Muscle of back (tissue), 11 donors: Measurements from ENCODE around the gene HAPLN2. TPM values are rescaled to one million over a fixed set of nuclear protein-coding genes. Genes with fewer than 3 reads are reported as not detected.
"Not testable (repeated sequence)": the region's sequence is repeated elsewhere in the genome, so short reads cannot be mapped to it uniquely, and the experiment has no call there.

Experiments used
- DNase-seq, 3 donors: peaks; one replicate each; pipeline versions ENCODE4 v3.0.0 to v3.0.0-alpha.2; 2013
- polyA plus RNA-seq, 10 donors: library from polyadenylated mRNA; unstranded; fragments of 120-200 nt; gene quantifications; one replicate each; pipeline ENCODE4 v1.2.1, GENCODE V29; 2013; ENCODE audit not compliant: insufficient read length in 10 of 10

The HAPLN2 gene
- polyA plus RNA-seq, 10 donors = 0.13 to 0.98 (median 0.27) TPM; not detected in 2

DNA sequence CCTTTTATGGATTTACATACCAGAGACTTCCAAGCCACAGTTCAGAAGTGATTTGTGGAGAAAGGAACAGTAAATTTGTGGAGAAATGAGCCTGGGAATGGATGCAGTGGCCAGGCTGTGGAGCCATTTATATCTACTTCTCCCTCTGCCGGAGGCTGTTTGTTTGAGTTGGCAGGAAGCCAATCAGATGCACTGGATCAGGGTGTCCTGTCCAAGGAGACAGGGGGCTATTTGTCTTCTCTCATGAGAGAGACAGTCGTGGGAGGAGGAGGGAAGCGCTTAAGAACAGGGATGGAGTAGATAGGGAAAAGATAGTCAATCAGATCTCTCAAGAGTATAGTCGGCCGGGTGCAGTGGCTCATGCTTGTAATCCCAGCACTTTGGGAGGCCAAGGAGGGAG is 2.8 kb upstream of the HAPLN2 start:
- peak in 2 of 3 donors; percentile 17 to 55 for DNase-seq

DNA sequence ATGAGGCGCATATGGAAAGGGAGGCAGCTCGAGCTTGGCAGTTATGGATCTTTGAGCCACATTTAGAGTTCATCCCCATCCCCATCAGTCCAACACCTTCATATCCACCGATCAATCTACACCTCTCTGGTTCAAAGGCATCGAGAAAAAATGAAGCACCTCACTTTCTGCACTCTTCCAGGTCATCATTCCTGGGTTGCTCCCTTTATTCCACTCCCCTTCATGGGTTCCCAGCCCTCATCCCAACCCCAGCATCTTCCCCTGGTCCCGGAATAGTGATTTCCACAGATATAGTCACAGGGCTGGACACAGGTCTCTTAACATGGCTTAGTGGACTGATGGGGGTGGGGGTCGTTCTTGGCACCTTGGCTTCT is 354 bp downstream of the HAPLN2 start:
- no peak for DNase-seq

DNA sequence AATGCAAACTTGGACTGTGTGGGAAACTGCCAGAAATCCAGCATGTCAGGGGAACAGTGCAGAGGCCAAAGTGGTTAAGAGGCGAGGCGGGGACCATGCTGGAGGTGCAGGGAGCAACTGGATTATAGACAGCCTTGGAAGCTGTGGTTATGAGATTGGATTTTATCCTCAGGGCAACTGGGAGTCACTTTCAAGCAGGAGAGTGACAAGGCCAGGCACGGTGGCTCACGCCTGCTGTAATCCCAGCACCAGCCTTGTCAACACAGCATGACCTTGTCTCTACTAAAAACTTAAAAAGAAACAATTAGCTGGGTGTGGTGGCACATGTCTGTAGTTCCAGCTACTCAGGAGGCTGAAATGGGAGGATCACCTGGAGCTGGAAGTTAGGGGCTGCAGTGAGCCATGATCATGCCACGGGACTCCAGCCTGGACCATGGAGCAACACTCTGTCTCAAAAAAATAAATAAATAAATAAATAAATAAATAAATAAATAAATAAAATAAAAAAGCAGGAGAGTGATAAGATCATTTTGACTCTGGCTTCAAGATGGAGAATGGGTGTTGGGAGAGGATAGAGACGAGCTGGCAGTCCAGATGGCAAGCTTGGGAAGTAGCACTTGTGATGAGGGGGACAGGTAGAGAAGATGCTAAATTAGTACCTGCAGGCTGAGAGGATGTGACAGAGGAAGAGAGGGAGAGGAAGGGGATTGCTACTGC is 3.5 kb downstream of the HAPLN2 start:
- DNase-seq = no peak

DNA sequence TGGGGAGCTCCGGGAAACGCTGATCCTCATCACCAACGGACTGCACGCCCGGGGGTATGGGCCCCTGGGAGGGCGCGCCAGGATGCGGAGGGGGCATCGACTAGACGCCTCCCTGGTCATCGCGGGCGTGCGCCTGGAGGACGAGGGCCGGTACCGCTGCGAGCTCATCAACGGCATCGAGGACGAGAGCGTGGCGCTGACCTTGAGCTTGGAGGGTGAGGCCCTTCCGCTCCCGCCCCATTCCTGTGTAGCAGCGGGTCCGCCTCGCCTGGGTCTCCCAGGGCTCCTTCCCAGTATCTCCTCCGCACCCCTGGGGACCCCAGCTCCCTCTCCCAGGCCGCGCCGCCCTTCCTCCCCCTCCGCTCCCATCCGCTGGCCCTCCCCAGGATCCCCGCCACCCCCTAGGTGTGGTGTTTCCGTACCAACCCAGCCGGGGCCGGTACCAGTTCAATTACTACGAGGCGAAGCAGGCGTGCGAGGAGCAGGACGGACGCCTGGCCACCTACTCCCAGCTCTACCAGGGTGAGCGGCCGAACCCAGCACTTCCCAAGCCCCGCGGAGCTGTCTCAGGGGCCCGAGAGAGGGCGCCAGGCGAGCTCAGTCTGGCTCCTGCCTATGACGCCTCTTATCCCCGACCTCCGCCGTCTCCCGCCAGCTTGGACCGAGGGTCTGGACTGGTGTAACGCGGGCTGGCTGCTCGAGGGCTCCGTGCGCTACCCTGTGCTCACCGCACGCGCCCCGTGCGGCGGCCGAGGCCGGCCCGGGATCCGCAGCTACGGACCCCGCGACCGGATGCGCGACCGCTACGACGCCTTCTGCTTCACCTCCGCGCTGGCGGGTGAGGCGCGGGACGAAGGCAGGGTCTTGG is 5.0 kb downstream of the HAPLN2 start:
- peak in 1 of 3 donors; percentile 63 for DNase-seq

DNA sequence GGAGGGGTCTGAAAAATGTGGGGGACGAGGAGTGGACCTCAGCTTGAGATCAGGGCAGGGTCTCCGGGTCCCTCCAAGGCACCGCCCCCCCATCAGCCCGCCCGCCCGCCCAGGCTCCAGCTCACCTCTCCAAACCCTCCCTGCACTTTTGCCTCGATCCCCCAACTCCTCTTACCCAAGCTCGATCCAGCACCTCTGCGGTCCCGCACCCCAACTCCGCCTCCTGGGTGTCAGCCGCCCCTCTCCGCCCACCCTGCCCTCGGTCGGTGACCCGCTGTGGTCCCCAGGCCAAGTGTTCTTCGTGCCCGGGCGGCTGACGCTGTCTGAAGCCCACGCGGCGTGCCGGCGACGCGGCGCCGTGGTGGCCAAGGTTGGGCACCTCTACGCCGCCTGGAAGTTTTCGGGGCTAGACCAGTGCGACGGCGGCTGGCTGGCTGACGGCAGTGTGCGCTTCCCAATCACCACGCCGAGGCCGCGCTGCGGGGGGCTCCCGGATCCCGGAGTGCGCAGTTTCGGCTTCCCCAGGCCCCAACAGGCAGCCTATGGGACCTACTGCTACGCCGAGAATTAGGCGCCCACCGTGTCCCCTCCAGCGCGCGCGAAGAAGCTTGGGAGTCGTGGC is 5.7 kb downstream of the HAPLN2 start:
- DNase-seq = peak in 1 of 3 donors; percentile 25

DNA sequence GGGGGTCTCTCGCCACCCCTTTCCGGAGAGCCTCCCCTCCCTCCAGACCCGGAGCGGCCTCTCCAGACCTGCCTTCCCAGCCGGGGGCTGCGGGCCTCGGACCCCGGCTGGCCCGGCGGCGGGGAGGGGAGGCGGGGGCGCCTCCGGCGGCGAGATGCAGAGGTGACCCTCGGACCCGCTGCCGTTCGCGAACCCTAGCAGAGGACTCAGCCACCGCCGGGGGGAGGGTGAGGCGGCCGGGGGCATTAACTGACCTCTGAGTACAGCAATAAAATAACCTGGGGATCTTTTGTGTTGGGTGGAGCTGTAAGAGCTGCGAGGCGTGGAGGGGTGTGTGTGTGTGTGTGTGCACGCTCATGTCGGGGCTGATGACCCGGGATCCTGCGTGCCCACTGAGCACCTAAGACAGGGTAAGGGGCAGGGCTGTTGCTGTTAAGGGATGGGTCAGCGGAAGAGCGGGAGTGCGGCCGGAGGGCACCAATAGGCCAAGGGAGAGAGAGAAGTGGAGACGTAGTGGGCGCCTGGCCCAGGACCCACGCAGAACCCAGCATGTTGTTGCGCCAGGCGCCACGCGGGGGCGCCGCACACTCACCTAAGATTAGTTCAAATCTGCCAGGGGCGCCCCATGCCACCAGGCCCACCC is 6.3 kb downstream of the HAPLN2 start:
- DNase-seq = peak; percentile 14 to 73 (median 67)

DNA sequence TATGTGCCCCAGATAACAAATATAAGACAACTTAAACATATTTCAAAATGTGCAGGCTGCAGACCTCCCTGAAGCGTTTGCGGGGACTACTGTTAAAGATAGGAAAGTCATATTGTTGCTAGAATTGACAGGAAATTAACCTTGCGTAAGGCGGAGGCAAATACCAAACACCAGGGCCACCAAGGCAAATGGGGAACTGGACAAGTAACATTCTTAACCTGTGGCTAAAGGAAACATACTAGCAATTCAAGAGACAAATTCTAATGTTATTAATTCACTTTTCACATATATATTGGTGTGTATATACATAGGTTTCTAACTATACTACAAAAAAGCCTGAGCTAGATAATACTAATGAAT is 6.8 kb downstream of the HAPLN2 start:
- no peak for DNase-seq

DNA sequence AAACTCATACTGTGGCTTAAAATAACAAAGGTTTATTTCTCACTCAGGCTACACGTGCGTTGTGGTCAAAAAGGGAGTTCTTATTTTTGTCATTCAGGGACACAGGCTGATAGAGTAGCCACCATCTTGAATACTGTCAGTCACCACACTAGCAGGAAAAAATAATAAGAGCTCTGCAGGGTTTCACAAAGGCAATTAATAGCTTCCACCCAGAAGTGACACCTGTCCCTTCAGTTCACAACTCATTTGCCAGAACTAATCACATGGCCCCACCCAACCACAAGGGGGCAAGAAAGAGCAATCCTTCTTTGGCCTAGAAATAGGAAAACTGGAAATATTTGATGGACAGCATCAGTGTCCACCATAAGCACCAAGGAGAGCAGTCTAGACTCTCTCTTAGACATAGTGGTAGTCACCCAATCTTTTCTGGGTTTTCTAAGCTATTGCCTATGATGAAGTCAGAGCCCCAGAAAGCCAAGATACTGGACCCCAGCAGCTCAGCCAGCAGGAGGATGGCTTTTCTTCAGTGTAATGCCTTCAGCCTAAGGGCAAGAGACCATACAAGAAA is 8.2 kb downstream of the HAPLN2 start:
- DNase-seq = no peak

DNA sequence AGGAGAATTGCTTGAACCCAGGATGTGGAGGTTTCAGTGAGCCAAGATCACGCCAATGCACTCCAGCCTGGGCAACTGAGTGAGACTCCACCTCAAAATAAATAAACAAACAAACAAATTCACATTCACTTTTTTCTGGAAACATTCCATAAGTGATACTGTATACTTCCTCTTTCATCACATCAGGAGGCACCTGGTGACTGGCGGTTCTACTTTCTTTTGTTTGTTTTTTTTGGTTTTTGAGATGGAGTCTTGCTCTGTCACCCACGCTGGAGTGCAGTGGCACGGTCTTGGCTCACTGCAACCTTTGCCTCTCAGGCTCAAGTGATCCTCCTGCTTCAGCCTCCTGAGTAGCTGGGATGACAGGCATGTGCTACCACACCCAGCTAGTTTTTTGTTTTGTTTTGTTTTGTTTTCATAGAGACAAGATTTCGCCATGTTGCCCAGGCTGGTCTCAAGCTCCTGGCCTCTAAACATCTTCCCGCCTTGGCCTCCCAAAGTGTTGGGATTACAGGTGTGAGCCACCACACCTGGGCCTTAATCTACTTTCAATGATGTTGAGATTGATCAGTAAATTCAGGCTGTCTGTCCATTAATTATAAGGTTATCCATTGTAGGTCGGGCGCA is 10.7 kb downstream of the HAPLN2 start:
- DNase-seq = no peak

DNA sequence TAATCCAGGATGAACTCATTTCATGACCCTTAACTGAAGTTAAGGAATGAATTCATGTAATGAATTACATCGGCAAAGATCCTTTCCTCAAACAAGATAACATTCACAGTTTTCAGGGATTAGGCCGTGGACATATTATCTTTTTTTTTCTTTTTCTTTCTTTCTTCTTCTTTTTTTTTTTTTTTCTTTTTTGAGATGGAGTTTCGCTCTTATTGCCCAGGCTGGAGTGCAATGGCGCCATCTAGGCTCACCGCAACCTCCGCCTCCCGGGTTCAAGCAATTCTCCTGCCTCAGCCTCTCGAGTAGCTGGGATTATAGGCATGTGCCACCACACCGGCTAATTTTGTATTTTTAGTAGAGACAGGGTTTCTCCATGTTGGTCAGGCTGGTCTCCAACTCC is 11.9 kb downstream of the HAPLN2 start:
- not testable (repeated sequence) for DNase-seq

DNA sequence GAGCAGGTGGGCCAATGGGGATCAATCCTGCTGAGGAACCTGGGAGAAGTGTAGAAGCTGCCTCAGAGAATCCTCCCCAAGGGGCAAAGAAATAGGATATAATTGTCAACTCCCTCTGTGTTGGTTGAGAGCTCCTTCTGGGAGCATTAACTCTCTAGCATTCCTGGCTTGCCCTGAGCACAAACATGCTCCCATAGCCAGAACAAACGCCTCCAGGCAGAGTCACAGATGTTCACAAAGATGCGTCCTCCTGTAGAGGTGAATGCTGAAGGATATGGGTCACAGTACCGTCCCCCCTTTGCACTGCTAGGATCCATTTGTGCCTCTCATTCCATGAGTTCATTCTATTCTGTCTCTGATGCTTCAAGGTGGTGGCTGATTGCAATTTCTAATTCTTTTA is 13.1 kb downstream of the HAPLN2 start:
- no peak for DNase-seq

DNA sequence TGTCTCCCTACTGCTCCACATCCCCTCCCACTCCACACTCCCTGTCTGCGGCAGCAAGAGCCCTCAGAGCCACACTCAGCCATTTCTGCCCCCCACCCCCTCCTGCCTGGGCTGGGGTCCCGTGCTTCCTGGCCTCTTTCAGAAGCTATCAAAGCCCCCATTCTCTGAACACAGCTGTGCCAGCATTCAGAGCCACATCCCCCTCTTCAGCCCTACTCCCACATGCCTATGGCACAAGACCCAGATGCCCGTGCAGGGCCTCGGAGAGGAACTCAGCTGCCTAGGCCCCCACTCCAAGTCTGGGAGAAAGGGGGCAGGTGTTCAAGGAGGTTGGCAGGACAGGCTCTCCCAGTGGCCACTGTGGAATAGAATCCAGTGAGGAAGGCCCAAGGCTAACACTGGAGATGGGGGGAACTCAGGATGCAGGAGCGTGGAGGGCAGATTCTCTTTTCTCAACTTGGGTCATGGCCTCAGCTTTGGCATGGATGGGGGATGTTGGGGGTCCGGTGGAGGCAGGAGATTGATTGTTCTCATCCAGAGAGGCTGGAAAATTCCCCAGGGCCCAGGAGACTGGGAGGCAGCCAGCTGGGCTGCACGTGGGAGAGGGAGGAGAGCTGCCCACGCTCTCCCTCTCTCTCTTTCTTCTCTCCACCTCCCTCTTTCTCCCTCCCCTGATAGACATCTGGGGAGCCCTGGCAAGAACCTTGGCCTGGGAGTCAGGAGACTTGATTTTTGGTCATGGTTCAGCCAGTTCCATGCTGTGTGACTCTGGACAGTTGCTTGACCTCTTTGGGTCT is 19.2 kb downstream of the HAPLN2 start:
- no peak for DNase-seq

DNA sequence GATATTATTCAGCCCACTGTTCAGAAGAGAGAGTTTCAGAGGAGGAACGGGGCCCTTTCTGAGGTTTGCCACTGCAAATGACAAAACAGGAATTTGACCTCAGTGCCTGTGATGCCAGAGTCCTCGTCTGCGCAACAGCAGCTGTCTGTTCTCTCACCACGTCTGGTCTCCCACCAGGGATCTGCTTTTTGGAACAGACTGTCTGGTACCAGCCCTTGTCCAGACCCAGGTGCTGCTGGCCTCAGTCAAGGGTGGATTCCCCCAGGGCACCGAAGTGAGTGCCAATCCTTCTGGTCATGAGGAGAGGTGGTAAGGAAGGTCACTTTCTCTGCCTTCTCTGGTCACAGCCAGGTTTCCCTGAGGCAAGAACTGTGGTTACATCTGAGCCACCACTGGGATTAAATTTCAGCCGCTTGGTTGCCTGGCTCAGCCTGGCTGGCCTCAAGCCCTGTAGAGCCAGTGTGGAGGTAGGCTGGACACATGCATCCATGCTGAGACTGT is 20.4 kb downstream of the HAPLN2 start:
- DNase-seq = no peak

DNA sequence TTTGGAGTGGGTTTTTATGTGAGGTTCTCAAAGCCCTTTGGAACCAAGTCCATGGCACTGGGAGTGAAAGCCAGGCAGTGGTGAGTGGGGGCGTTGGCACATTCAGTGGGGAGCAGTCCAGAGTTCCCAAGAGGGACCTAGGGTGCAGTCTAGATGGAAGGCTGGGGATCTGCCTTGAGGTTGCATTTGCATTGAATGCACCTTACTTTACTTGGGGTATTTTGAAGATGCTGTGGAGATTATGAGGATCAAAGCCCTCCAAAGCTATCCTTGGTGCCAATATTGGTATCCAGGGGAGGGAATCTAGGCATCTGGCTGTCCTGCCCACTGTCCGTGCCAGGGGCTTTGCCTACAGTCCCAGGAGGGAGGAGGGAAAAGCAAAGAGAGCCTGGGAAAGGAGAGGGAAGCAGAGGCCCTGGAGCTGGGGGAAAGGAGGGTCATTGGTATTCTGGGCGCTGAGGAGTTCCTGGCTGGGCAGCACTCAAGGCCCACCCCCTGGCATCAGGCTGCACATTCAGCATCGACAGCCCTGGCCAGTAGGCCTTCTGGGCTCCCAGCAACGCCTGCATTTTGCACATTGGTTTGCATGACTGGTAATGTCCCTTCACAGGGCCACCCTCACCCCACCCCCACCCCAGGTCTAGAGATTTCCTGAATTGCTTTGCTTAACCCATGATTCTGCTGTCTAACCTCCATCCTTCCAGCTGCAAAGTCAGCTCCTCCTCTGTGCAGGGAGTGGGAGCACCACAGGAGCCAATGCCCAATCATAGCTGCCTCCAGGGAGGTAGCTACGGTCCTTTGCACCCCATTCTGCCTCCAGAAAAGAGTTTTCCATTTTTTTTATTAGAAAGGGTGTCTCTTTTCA is 21.9 kb downstream of the HAPLN2 start:
- DNase-seq = no peak

DNA sequence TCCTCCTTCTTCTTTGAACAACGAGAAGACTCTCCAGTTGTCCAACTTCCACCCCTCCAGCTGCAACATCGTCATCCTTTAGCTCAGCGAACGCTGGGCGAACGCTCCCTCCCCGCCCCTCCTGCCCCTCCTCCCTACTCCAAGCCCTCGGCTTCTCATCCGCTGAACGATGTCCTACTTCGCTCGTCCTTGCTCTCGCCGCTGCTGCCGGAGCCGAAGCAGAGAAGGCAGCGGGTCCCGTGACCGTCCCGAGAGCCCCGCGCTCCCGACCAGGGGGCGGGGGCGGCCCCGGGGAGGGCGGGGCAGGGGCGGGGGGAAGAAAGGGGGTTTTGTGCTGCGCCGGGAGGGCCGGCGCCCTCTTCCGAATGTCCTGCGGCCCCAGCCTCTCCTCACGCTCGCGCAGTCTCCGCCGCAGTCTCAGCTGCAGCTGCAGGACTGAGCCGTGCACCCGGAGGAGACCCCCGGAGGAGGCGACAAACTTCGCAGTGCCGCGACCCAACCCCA is 22.6 kb downstream of the HAPLN2 start, which contains the start of gene BCAN:
Gene BCAN, plus strand, starts transcription at position 357 of the 504 bp plus-strand sequence. CDS start 3,938 bp downstream, outside the sequence.
- peak in 1 of 3 donors; percentile 85 for DNase-seq

DNA sequence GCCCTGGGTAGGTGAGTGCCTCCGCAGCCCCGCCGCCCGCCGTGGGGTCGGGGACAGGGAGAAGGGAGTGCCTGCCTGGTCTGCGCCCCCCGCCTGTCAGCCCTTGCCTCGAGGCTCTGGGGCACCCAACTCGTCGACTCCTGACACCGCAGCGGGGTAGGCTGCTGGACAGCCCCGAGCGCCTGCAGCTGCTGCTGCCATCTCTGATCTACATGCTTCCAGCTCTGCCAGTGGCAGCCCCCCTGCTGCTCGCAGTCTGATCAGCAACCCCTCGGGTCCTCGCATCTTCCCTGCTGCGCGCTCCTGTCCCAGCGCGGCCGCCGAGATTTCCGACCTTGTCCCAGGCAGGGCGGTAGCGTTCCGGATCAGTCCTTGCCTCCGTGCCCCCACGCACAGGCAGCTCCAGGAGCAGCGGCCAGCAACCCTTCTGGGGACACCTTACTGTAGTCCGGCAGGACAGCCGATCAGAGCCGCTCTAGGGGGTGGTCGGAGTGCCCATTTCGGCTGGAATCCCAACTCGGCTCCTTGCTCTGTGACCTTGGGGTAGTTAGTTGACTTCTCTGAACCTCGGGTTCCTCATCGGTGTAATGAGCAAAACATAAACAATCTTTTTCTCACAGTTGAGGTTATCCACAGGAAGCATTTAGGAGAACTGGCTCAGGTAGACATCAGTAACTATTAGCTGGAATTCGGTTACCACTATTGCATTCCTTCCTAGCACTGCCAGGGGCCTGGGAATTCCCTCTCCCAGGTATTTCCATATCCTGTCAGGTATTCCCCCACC is 23.2 kb downstream of the HAPLN2 start:
- no peak for DNase-seq

DNA sequence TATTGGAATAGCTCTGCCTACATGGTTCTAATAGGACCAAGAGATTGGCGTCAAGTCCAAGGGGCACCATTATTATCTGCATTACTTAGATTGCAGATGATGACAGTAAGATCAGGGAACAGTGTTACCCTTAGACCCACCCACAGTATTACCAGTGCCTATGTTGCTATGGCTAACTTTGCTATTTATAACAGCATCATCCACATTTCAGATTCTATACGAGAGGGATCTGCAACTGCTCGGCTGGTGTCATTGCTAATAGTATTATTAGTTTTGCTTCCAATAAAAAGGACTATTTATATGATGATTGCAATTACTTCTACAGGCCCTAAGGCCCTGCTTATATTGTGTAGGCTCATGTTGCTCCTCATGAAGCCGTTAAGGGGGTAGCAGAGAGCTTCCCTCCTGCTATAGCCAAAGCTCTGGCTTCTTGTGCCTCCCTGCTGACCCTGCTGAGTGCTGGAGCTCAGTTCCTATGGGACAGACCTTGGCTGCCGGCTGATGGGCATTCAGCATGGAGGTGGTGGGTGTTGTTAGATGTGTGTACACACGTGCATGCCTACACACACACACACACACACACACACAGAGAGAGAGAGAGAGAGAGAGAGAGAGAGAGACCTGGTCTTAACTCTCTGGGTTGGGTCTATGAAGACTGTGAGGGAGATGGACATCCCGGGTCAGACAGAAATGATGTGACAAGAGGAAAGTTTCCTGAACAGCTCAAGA is 24.0 kb downstream of the HAPLN2 start:
- DNase-seq = no peak

DNA sequence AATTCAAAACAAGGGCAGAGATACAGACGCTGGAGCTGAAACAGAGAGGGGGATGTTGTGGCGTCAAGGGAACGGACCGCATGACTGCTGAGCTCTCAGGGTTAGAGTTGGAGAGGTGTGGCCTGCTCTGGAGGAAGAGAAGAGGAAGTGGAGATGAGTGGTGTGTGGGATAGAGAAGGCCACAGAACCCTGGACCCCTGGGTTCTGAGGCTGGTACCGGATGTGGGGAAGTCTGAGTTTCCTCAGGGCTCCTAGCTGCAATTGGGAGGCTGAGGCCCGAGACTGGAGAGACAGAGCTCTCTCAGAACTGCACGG is 24.5 kb downstream of the HAPLN2 start:
- DNase-seq = no peak
